Measurements from ENCODE around the gene TRMT2A.

The TRMT2A gene

DNA sequence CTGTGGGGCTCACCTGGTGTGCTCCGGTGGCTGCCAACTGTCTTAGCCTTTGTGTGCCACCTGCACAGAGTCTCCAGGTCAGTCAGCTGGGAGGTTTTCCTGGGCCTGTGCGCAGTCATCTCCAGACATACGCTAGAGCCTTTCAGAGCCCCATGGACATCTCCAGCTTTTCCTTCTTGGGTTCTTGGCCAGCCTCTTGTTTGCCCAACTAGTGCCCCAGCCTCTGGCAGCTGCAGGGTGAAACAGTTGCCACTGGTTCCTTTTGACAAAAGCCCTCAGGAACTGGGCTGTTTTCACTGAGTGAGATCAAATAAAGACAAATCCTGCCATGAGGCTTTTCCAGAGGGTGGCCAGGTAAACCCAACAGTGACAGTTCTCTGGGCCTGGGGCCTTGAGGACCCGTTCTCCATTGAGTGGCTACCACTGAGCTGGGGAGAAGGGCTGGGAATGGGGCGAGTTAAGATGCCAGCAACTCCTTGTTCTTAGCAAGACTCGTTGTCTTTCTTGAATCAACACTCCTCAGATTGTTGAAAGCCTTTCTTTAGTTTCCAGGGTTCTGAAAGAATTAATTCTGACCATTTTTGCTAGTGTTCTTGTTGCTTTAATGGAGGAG, 17.8 kb downstream of the TRMT2A start:
- DNase-seq, result no peak

DNA sequence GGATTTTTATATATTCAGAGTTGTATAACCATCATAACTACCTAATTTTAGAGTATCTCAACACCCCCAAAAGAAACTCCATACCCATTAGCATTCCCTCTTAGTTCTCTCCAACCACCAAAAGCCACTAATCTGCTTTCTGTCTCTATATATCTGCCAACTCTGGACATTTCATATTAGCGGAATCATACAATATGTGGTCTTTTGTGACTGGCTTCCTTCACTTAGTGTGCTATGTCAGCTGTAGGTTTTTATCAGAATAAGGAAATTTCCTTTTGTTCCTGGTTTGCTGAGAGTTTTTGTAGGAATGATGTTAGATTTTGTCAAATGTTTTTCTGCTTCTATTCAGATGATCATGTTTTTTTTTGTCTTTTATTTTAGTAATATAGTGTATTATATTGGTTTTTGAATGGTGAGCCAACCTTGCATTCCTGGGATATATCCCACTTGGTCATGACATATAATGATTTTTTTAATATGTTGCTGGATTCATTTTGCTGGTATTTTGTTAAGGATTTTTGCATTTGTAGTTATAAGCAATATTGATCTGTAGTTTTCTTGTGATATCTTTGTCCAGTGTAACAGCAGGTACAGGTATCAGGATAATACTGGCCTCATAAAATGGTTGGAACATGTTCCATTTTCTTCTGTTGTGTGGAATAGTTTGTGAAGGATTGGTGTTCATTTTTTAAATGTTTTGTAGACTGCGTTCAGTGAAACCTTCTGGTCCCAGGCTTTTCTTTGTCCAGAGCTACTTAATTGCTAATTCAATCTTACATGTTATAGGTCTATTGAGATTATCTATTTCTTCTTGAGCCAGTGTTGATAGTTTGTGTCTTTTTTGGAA, 20.2 kb downstream of the TRMT2A start:
- no peak for DNase-seq

DNA sequence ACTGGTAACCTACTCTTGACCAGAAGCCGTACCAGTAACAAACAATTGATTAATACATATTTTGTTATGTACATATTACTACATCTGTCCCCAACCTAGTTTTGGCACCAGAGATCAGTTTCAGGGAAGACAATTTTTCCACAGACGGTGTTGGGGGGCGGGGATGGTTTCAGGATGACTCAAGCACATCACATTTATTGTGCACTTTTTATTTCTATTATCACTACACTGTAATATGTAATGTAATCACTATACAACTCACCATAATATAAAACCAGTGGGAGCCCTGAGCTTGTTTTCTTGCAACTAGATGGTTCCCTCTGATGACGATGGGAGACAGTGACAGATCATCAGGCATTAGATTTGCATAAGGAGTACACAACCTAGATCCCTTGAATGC, 21.5 kb downstream of the TRMT2A start:
- DNase-seq, result peak; percentile 44

DNA sequence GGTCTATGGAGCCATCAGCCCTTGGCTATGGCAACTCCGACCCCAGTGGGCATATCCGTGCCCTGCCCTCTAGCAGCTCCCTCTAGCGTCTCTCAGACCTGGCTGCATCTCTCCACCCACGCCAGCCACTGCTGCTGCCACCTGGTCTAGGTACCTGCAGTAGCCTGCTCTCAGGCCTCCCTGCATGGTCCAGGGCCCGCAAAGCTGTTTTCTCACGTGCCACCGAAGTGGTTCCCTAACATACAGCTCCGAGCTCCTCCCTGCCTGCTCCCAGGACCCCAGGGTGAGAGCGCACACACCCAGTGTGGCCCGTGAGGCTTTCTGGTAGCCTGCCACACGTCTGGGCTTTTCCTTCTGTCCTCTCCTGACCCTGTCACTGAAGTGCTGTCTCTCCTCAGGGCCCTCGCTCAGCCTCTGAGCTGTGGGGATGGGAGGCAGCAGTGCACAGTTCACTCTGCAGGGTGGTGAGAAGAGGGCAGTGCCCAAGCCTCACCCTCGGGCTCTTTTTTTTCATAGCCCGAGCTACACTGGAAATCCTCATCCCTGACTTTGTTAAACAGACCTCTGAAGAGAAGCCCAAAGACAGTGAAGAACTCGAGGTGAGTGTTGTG, 22.7 kb downstream of the TRMT2A start:
- no peak for DNase-seq

DNA sequence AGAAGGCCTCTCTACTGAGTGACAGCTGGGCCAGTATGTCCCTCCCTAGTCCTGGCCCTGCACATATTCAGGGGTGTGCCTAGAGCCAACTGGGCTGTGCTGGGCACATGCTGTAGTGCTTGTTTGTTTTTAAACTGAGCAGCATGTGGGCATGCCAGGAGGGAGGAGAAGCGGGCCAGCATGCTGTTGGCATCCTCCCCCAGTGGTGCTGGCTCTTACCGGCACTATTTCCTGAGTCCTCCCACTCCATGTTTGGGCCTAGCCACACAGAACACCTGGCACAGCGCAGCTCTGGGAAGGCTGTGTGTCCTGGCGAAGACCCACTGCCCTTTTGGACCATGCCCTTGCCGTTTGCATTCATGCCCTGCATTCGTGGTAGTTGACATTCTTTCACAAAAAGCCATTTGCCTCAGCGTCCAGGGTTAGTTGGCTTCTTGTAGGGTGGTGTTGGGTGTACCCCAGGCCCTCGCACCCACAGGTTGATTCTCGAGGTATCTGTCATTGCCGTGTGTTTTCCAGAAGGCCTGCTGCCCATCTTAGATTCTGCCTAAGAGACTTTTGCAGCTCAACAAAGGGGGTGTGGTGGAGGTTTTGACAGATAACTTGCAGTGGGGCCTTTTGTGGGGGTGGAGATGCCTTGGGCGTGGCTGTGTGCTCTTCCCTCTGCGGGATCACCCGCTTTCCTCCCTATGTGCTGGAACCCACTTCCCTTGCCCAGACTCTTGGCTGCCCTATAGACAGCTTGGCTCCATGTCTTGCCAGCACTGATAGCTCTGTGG, 23.4 kb downstream of the TRMT2A start:
- DNase-seq, result no peak

DNA sequence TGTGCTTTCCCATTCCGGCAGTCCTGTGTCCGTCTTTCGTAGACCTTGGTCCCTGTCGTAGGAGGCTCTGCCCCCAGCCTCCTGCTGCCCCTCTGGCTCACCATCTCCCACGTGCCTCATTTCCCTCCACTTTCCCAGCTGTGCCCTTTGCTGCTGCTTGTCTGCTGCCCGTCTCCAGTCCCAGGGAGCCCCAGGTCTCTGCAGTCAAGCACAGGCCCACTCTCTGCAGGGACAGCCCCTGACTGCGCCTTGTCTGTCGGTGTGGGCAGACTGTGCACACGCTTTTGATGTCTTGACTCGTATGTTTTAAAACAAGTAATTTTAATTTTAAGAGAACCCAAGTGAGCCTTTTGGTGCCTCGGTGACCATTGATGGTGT, 24.6 kb downstream of the TRMT2A start:
- no peak for DNase-seq

DNA sequence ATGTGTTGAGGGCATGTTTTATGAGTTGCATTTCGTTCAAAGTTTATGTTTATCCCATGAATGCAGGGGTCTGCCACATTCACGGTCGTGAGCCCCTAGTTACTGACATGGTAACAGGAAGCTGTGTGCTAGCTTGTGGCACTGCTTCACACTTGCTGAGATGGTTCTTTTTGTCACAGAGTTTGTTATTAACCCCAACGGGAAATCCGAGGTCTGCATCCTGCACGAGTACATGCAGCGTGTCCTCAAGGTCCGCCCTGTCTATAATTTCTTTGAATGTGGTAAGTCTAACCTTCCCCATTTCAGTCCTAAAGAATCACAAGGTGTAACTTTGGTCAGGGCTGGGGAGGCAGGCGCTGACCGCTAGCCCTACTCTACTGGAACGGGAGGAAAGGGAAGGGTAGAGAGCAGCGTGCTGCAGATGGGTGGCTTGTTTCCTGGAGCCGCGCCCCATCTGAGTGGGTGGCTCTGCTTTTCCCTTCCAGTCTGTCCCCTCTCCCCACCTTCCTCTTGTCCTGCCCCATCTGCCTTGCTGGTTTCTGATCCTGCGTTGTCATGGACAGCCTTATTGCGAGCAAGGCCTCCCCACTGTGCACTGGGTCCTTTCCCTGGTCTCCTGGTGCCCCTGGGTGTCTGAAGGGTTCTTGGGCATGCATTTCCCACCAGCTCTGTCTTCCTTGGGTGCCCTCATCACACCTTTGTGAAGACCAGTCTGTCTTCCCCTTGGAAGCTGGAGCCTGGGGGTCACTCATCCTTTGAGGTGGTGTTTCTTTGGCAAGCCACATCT, 25.1 kb downstream of the TRMT2A start:
- DNase-seq, result no peak

DNA sequence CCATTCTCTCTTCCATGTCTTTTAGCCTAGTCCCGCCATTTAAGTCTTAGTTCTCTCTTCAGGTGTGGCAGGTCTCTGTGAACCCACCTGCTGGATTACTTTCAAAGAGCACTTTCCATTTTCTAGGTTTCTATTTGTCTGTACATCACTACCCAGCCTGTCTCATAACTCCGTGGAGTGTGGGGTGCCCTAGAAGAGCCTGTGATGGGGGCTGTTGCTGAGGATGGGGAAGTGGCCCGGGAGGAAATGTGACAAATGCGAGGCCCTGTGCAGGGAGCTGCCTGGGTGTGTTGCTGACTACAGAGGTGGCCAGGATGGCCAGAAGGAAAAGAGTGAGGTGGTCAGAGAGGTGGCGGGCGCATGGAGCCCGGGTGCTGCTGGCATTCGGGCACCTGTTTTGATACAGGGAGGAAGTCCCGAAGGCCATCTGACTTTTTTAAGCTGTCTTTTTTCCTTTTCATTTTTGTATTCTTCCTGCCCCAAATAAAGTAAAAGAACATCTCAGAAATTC, 26.2 kb downstream of the TRMT2A start:
- DNase-seq, result no peak

DNA sequence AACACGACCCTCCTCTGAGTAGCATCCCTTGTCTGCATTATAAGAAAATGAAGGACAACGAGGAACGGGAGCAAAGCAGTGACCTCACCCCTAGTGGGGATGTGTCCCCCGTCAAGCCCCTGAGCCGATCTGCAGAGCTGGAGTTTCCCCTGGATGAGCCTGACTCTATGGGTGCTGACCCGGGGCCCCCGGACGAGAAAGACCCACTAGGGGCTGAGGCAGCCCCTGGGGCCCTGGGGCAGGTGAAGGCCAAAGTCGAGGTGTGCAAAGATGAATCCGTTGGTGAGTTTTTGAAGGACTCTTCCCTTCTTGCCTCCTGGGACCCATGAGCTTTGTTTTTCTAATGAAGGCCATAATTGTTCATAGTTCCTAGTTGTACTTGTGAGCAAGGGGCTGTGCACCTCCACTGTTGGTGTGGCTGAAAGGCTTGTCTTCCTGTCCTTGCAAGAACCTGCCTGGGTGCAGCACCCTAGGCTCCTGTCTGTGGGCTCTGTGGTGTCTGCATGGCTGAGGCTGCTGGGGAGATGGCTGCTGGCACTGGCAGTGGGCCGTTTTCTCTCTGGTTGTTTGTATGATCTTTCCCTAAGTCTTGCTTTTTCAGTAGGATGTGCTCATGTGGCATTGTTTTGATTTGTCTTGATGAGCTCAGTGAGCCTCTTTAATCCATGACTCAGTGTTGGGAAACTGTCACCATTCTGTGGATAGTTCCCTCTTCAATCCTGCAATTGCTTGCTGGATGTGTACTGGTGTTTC, 26.9 kb downstream of the TRMT2A start:
- DNase-seq, result no peak

DNA sequence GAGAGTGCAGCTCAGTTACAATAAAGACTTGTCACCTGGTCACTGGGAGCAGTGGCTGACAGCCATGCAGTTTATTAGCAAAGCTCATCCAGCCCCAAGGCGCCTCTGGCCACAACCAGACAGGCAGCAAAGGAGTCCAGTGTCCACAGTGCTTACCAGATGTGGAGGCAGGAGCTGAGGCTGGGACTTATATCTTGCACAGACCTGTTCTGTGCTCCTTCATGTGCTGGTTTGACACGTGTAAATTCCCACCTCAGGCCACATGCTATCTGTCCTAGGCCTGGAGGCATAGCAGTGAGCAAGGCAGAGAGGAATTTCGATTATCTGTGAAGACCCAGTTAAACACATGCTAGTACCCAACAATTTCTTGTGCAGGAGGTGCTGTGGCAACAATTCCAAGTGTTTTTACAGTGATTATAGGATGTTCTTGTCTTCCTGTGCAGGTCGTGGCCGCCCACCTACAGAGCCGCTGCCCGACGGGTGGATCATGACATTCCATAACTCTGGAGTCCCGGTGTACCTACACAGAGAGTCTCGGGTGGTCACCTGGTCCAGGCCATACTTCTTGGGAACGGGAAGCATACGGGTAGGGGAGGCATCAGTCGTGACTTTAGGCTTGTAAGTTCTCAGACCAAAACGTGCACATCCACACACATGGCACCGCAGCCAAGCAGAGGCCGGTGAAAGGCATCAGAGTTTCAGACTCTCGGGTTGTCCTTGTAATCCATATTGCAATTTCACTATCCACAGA, 27.6 kb downstream of the TRMT2A start:
- DNase-seq, result no peak

DNA sequence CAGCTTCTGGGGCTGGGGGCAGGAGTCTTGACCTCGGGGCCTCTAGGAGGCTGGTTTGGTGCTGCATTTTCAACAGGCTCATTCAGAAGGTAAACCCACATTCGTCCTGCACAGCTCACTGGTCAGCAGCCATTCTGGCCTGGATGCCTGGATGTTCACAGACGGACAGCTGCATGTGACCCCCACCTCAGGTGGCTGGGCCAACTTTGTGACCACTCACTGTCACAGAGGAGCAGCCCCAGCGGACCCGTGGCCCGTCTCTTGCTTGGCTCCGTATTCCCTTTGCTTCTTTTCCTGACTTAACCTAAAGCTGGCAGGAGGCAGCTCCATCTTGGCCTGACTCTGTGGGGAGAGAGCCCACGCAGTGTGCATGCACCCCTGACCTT, 28.8 kb downstream of the TRMT2A start:
- DNase-seq, result no peak

DNA sequence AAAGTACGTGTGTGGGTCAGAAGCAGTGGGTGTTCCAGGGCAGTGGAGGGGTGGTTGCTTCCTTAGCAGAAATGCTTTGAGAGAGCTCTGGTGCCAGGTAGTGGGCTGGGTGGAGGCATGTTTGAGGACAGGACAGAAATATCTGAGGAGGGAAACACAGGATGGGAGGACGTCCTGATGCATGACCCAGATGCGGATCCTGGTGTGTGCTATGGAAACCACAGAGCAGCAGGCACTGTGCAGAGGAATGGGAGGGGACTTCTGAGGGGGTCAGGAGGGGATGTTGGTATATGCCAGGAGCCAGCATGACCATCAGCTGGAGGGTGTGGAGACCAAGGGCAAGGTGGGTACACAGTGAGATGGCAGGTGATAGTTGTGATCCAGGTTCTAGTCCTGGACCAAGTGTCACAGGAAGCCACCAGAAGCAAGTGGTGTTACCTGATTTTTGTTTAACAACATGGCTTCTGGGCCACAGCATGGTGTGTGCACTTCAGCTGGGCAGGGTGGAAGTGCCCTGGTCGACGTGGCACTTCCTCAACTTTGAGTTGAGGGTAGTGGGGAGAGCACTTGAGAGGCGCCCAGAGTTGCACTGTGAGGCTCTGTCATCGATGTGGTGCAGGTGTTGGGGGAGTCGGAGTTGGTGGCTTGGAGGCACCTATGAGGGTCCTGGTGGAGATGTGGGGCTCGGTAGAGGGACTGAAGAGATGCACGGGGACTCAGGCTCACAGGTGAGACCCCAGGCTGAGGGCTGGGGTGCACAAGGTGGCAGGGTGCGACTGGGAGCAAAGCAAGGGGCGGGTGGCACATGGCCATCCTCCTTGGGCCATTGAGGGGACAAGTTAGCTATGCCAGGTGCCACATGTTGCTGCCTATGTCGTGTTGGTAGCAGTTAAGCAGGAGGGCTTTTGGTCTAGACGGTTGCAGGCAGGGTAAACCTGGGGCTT, 29.4 kb downstream of the TRMT2A start:
- no peak for DNase-seq

DNA sequence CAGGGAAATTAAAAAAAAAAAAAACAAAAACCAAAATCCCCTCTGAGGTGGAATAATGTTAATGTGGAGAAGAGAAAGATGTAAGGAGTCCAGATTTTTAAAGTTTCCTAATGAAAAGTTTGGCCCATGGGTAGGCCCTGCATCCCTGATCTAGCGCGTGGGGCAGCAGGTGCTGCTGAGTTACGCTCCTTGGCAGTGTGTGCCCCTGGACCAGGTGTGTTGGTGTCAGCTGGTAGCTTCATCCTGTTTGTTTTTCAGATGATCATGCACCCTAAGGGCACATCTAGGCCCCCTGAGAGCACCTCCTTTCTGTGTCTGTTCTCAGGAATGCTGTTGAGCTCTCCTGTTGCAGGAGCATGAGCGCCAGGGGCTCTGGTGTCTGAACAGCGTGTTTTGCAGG, 30.3 kb downstream of the TRMT2A start:
- no peak for DNase-seq

DNA sequence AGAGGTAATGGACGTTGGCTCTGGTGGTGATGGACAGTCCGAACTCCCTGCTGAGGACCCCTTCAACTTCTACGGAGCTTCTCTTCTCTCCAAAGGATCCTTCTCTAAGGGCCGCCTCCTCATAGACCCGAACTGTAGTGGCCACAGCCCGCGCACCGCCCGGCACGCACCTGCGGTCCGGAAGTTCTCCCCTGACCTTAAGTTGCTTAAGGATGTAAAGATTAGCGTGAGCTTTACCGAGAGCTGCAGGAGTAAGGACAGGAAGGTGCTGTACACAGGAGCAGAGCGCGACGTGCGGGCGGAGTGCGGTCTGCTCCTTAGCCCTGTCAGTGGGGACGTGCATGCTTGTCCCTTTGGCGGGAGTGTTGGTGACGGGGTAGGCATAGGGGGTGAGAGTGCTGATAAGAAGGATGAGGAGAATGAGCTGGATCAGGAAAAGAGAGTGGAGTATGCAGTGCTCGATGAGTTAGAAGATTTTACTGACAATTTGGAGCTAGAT, 30.9 kb downstream of the TRMT2A start:
- DNase-seq, result no peak

DNA sequence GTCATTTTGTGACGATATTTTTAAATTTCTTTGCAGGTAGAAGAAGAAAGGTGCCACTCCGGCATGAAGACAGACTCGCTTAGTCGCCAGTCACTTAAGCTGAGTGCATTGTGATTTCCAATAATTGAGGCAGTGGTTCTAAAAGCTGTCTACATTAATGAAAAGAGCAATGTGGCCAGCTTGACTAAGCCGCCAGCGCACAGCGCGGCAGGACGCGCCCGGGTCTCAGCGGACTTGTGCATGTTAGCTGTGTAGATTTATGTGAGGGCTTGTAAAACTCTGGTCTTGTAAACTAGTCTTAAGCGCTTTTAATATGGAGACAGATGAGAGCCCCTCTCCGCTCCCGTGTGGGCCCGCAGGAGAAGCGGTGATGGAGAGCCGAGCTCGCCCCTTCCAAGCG, 31.4 kb downstream of the TRMT2A start:
- no peak for DNase-seq

DNA sequence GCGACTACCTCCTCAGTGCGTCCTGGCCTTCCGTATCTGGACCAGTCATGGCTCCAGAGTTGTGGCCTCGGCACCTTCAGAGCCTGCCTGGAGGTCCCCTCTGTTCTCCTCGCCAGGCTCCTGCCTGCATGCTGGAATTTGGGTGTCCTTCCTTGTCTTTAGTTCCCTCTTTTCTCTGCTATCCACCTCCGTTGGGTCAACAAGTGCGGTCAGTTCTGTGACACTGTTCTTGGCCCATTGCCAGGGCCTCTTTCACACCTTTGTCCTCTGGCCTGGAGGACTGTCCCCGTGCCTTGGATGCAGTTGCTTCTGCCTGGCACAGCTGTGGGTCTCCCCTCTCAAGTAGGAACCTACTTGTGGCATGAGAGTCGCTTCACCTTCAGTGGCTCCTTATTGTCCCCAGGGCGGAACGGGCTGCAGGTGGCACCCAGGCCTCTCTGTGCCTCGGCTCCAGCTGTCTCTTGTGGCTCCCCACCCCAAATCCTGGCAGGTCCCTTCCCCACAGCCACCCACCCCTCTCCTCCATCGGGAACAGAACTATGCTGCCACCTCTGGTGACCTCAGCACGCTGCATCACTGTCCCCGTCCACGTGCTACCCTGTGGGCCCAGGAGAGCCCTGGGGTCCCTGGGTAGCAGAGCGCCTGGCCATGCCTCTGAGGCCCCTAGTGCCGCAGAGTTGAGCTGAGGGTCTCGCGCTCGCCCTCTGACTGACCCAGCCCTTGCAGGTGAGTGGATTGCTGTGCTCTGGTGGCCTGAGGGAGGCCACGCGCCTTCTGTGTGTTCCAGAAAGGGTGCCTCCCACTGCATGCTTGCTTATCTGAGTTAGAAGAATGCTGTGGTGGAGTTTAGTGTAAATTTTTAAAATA, 32.2 kb downstream of the TRMT2A start:
- peak; percentile 51 for DNase-seq

DNA sequence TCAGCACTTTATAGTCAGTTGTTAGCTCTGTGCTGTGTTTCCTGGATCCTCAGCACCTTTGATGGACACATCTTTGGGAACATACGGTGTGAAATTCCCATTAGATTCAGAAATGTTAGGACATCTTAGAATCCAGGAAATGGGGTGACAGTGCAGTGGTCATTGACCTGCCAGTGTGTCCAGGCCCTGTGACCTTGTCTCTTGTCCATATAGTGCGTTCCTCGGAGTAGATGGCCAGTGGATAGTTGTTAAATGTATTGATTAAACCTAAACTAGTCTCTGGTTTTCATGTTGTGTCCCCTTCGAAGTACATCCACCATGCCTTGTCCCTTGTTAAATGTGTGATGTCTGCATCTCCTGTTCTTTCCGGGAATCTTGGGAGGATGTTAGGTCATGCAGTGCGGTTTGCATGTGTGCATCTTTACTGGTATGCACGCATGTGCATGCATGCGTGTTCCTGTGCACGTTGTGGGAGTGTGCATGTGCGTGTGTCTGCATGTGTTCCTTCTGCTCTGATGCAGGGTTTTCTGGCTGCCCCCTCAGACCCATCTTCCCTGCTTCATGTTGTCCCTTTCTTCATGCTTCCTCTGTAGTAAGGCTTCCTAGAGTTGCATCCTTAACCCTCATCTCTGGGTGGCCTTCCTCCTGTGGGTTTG, 33.0 kb downstream of the TRMT2A start:
- DNase-seq, result no peak
